HG03196 (cell line): Measurements from ENCODE around the gene TSSK2.
"Not testable (repeated sequence)": the region's sequence is repeated elsewhere in the genome, so short reads cannot be mapped to it uniquely, and the experiment has no call there.

ENCODE experiments used
- ATAC-seq: cut with Tn5 transposase; IDR thresholded peaks from one replicate; pipeline ENCODE4 v1.9.1; 2021; ENCODE audit not compliant: unreplicated experiment

TSSK2 gene

DNA sequence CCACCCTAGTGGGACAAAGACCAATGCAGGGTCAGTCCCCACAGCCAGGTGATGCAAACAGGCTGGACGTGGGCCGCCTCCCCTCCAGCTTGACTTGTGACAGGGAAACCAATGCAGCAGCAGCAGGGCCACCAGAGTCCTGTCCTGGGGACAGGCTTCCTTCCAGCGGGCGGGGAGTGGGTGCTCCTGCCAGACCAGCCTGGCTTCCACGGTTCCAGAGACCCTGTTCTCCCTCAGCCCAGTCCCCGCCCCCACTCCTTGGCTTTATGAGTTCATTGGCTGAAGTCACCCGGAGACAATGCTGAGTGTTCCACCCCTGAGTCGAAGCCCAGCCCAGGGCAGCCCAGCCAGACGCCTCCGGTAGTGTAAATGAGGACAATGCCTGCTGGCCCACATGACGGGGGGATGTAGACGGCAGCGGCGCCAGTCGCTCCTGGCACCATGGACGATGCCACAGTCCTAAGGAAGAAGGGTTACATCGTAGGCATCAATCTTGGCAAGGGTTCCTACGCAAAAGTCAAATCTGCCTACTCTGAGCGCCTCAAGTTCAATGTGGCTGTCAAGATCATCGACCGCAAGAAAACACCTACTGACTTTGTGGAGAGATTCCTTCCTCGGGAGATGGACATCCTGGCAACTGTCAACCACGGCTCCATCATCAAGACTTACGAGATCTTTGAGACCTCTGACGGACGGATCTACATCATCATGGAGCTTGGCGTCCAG, at the start of gene TSSK2:
TSS of gene TSSK2 (plus strand) at position 350 of the 726 bp plus-strand sequence. CDS start at position 442, 92 bp downstream.
- no peak for ATAC-seq

DNA sequence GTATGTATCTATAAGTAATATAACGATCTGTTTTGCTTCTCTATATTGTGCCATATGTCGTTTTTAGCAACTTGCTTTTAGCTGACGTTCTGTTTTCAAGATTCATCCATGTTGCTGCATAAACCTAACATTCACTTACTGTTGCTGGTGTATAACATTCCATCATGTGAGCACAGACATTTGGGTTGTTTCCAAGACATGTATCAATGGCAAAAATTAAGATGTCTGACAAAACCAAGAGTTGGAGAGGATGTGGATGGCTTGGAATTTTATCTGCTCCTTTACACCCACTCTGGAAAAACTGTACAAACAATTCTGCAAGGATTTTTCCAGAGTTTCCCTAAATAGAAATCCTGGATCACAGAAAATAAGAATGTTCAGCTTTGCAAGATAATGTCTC, 49.8 kb upstream of the TSSK2 start:
- no peak for ATAC-seq

DNA sequence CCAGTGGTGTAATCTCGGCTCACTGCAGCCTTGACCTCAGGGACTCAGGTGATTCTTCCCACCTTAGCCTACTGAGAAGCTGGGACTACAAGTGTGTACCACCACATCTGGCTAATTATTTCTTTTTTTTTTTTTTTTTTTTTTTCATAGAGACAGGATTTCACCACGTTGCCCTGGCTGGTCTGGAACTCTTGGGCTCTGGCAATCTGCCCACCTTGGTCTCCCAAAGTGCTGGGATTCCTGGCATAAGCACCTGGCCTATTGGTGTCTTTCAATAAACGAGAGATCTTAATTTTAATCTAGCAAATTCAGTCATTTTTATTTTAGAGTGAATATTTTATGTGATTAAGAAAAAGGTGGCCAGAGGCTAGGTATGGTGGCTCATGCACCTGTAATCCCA, 49.0 kb upstream of the TSSK2 start:
- no peak for ATAC-seq

DNA sequence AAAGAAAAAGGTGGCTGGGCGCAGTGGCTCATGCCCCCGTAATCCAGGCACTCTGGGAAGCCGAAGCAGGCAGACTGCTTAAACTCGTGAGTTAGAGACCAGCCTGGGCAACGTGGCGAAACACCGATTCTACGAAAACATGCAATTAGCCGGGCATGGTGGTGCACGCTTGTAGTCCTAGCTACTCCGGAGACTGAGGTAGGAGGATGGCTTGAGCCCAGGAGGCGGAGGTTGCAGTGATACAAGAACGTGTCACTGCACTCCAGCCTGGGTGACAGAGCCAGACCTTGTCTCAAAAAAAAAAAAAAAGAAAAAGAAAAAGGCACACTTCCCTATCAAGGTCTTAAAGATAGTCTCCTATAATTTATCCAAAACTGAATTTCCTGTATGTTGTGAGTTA, 48.3 kb upstream of the TSSK2 start:
- ATAC-seq = no peak

DNA sequence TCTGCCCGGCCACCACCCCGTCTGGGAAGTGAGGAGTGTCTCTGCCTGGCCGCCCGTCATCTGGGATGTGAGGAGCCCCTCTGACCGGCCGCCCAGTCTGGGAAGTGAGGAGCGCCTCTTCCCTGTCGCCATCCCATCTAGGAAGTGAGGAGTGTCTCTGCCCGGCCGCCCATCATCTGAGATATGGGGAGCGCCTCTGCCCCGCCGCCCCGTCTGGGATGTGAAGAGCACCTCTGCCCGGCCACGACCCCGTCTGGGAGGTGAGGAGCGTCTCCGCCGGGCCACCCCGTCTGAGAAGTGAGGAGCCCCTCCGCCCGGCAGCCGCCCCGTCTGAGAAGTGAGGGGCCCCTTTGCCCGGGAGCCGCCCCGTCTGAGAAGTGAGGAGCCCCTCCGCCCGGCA, 47.0 kb upstream of the TSSK2 start:
- ATAC-seq = not testable (repeated sequence)

DNA sequence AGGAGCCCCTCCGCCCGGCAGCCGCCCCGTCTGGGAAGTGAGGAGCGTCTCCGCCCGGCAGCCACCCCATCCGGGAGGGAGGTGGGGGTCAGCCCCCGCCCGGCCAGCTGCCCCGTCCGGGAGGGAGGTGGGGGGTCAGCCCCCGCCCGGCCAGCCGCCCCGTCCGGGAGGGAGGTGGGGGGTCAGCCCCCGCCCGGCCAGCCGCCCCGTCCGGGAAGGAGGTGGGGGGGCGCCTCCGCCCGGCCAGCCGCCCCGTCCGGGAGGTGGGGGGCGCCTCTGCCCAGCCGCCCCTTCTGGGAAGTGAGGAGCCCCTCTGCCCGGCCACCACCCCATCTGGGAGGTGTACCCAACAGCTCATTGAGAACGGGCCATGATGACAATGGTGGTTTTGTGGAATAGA, 46.5 kb upstream of the TSSK2 start:
- ATAC-seq = not testable (repeated sequence)

DNA sequence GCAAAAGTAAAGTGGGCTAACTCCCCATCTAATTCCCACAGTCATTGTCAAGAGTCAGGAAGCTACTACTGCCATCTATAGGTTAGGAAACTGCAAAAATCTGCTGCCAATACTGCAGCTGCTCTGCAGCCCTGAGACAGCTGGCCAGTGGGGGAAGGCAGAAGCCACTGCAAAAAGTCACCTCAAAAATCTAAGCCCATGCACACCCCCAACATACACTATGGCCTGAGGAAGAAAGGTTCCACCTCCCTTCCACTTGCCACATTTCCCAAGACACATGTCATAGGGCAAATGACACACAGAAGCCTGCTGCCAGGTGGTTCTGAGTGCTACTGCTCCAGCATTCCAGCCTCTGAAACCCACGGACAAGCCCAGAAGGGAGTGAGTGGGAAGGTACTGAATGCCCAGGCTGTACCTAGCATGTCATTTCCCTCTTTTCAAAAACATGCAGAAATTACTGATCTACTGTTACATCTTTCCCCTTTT, 45.8 kb upstream of the TSSK2 start:
- no peak for ATAC-seq

DNA sequence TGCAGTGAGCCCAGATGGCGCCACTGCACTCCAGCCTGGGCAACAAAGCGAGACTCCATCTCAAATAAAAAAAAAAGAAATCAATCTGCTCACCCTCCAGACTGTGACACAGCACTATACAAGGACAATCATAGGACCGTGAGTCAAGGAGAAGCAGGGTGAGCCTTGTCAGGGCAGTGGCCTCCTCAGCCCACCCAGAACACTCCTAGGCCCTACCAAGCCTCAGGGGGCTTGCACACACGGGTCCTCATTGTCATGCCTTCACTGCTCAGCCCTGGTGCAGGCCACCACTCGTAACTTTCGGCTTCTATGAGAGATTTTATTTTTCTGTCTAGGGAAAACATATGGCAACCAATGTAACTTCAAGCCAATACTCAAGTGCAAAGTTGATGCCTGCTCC, 44.7 kb upstream of the TSSK2 start:
- ATAC-seq = no peak

DNA sequence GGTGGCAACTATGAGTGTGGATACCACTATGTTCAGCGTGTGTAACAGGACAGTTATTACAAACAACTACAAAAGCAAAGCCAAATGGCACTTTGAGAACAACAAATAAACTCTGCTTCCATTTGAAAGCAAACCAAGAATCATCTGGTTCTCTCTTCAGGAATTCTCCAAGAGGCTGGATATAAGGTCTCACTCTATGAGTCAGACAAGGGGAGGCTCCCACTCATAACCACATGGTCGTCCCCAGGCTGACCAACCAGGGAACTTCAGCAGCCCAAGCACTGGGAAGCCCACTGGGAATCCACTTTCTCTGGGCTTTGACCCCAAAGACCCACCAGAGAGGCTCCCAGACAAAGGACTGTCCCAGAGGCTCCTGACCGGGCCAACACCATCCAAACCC, 44.2 kb upstream of the TSSK2 start:
- no peak for ATAC-seq

DNA sequence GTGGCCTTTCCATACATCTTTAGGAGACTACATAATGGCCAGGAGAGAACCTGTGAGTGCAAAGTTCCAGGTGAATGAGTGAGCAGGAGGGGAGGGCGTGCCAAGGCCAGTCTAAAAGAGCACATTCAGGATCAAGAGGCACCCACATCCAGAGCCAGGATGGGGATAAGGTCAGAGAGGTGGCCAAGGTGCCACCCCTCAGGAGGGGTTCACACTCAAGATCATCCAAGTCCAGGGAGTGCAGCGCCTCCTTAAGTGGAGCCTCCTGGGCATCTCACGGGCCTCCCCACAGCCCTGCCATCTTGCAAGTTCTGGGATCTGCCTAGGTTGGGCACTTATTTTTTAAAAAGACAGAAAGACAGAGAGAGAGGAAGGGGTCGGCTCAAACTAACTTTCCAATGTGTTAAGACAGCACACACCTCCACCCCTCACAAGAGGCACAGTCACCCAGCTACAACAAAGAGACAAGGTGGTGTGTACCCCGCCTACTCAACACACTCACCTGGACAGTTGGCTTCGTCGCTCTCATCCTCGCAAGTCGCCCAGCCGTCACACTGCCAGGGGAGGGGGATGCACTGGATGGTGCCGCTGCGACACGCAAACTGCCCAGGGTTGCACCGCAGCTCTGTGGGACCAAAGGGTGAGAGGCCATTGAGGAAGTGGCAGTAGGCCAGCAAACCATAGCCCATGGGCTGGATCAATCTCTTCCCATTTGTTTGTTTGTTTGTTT, 42.1 kb upstream of the TSSK2 start:
- no peak for ATAC-seq

DNA sequence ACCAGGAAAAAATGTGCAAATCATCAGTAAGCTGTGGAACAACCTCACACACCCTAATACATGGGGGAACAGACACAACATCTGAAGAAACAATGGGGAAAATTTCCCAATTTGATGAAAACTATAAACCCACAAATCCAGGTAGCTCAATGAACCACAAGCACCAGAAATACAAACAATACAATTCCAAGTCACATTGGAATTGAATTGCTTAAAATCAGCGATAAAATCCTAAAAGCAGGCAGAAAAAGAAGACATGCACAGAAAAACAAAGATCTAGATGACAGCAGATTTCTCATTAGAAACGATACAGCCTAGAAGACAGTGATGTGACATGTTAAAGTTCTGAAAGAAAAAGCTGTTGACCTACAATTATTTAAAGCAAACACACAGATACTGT, 40.9 kb upstream of the TSSK2 start:
- no peak for ATAC-seq

DNA sequence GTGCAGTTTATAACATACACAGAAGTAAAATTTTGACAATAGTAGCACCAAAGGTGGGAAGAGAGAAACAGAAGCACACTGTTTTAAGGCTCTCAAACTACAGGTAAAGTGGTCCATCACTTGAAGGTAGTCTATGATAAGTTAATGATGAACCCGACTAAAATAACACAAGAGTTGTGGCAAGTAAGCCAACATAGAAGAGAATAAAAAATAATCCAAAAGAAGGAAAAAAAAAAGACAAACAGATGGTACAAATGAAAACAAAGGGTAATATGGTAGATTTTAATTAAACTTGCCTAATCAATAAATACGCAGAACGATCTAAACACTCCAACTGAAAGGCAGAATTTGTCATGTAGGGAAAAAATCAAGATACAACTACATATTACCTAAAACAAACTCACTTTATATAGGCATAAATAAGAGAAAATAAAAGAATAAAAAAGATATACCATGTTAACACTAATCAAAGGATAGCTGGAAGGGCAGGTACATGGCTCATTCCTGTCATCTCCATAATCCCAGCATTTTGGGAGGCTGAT, 40.5 kb upstream of the TSSK2 start:
- ATAC-seq = no peak

DNA sequence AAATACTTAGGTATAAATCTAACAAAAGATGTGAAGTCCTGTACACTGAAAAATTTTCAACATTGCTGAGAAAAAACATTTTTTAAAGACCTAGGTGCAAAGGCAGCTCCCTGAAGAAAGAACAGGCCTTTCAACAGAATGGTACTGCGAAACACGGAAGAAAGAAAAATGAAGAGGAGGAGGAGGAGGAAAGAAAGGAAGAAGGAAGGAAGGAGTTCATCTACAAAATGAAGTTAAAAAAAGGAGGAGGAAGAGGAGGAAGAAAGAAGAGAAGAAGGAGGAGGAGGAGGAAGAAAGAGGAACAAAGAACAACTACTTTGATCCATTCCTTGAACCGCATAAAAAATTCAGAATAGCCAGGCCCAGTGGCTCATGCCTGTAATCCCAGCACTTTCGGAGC, 38.4 kb upstream of the TSSK2 start:
- ATAC-seq = no peak

DNA sequence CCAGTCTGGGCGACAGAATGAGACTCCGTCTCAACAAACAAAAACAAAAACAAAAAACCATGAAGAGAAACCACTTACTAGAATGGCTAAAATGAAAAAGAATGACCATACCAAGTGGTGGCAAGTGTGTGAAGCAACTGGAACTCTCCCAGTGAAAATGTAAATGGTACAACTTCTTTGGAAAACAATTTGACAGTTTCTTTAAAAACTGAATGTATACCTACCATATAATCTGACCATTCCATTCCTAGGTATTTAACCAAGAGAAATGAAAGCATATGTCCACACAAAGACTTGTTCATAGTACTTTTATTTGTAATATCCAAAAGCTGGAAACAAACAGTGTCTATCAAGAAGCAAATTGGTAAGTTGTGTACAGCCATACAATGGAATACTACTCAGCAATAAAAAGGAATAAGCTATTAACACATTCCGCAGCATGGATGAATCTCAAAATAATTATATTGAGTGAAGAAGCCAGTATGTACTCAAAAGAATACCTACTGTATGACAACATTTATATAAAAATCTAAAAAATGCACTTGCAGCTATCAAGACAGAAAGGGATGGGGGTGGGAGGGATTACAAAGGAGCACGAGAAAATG, 36.6 kb upstream of the TSSK2 start:
- ATAC-seq = no peak

DNA sequence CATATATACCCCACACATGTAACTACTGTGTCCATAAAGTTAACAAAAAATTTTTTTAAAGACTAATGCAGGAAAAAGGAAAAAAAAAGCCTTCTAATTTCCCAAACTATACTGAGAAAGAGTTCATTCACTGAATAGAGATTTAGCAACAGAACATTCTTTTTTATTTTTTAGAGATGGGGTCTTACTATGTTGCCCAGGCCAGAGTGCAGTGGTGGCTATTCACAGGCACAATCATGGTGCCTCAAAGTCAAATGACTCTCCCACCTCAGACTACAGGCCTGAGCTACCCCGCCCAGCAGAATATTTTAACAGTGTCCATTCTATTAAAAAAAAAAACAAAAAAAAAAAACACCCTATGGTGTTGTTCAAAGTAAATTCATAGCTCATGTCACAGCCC, 34.6 kb upstream of the TSSK2 start:
- no peak for ATAC-seq

DNA sequence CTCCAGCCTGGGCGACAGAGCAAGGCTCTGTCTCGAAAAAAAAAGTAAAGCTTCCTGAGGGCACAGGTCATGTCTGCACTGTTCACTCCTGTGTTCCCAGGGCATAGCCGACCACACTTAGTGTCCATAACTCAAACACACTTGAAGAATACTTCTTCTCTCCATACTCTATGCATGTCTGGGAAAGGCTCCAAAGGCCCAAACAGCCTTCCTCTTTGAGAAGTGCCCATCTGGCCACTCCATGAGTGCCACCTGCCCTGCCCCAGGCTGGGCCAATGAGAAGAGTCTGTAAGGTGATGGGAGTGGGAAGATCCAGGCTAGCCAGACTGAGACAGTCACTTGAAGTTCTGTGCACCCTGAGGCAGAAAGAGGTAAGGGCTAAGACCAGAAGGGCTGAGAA, 33.6 kb upstream of the TSSK2 start:
- no peak for ATAC-seq

DNA sequence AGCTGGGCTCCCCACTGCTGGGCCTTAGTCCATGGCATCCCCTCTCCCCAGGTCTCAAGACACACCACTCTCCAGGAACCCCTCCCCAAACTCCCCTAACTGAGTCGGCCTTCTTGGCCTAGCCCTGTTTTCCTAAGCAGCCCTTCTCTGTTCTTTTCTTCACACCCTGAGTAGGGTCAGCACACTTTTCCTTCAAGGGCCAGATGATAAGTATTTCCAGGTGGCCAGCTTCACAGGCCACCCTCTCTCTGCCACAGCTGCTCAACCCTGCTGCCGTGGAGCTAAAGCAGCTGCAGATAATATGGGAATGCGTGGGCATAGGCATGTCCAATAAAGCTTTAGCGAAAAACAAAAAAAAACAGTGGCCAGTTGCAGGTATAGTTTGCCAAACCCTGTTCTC, 33.0 kb upstream of the TSSK2 start:
- no peak for ATAC-seq

DNA sequence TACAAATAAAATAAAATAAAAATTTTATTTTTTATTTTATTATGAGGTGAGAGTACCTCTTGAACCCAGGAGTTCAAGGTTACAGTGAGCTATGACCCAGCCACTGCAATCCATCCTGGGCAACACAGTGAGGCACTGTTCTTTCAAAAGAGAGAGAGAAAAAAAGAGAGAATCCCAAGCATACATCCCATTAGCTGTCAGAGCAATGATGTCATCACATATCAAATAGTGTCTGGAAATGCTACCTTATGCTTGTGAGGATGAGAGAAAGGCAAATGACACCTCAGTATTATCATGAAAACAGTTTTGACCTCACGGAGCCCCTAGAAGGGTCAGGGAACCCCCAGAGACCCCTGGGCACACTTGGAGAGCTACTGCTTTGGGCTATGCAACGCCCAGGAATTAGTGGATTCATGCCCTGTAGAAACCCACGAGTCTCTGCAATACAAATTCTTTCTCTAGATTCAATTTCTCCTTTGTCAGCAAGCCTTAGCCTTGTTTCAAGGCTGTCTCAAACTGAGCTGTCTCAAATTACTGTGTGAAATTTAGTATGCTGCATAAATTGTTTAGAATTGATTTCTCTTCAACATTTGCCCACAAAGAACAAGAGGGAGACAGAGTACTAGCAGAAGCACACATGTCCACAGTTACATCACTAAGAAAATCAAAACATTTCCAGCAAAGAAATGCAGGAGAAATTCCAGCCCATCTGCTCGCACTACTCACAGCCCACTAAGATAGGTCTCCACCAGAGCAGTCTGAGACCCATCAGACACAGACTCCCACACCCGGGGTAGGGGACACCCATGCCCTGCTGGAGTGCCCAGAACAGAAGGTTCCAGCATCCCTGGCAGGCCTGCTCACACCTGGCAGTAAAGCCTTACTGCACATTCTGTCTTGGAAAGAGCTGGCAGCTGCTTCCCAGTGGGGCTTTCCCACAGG, 27.0 kb upstream of the TSSK2 start:
- ATAC-seq = no peak

DNA sequence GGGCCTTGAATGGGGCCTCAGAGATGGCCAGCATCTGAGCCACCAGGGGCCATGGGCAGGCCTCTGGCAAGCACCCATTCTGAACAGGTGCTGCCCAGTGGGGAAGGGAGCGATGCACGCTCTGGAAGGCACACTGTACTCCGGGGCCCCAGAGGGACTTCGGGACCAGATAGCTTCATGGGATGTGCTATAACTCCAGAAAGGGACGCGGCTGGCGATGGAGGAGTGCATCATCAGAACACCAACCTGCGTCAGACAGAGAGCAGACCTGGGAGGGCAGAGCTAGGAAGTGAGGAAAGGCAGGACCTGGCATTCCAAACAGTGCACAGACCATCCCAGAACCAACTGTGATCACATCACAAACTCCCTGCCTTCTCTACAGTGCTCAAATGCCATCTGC, 25.7 kb upstream of the TSSK2 start:
- no peak for ATAC-seq

DNA sequence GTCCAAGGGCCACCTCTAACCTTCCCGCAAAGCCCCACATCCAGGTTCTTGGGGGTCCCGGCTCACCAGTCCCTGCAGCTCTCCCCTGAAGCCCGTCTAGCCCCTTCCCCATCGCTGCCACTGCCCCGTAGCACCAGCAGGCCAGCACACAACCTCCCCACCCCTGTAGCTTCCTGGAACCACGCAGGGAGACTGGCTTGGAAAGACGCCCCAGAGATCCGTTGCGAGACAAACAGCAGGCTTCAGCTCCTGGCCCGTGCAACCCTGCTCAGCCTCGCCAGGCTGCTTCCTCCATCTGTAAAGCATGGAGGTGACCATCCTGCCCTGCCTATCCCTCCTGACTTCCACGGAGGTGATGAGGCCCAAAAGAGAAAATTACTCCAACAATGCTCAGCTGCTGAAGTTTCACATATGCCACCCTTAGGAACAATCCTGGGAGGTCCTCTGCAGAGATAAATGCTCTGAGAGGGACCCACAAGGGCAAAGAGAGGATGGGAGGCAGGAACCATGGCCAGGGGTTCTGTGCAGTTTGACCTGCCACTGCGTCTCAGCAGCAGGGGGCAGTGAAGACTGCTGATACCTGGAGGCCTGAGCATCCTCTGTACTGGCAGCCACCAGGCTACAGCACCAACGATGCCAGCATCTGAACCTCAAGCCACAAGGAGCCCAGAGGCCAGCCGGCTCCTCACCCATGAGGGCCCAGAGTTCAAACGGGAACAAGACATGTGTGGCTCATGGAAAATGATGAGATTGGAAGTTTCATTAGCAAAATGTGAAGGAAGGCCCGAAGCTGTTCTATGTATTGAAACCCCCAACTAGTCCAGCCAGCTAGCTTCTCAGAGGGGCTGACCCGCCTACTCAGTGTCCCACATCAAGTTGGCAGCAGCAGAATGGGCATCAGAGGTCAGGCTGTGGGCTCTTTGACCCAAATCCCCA, 25.0 kb upstream of the TSSK2 start:
- ATAC-seq = no peak
